HG03159 (cell line): ENCODE results near the gene FIZ1.
"Not testable (repeated sequence)": the region's sequence is repeated elsewhere in the genome, so short reads cannot be mapped to it uniquely, and the experiment has no call there.

Experiments used
- ATAC-seq: cut with Tn5 transposase; IDR thresholded peaks from one replicate; pipeline ENCODE4 v1.9.1; 2021; ENCODE audit warnings: mild to moderate bottlenecking, moderate library complexity; ENCODE audit not compliant: unreplicated experiment

FIZ1 gene

GRCh38 chr19:55598034-55598433 is 1.3 kb downstream of the FIZ1 start:
- ATAC-seq = no peak

GRCh38 chr19:55597501-55597921 is 1.8 kb downstream of the FIZ1 start:
- ATAC-seq = no peak

- no peak for ATAC-seq
Measured at GRCh38 chr19:55596304-55596703, 3.0 kb downstream of the FIZ1 start.

DNA sequence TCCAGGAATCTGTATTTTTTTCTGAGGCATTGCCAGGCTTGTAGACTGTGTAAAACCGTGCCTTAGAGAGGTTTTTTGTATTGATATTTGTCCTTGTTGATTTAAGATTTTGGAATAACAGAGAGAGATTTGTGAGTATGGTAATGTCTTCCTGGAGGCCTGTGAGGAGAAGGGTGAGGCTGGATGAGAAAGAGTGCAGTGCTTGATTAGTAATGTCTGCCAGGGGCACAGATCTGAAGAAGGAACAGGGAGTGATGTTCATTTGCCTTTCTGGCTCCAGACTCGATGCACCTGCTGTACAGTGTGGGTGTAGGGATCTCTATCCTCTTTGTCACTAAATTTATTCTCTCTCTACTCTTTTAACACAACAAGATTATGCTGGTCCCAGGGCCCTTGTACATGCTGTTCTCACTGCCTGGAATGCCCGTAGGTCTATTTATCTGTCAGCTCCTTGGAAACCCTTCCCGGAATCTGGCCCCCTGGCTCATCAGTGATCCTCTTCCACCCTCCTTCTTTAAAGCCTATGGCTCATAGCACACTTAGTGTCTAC is 4.2 kb downstream of the FIZ1 start:
- ATAC-seq = no peak

DNA sequence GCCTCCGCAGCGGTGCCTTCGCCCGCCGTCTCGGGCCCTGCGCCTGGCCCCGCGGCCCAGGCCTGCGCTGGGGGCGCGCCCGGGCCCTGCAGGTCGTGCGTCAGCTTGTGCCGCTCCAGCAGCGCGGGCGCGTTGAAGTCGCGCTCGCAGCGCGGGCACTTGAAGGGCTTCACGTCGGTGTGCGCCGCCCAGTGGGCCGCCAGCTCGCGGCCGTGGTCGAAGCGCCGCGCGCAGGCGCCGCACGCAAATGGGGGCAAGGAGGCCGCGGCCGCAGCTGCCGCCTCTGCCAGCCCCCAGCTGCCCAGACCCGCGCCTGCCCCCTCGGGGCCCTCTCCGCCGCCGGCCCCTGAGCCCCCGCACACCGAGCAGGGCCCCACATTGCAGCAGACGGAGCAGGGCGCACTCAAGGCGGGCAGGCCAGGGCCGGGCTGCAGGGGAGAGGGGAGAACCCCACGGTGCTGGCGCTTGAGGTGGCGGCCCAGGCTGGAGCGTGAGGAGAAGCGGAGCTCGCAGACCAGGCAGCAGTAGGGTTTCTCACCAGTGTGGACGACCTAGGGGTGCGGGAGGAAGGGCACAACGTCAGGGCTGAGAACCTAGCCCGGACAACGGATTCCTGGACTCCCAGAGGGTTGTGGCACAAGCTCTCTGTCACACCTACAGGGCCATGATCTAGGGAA is 6.1 kb downstream of the FIZ1 start:
- ATAC-seq = no peak

- ATAC-seq = no peak
Measured at GRCh38 chr19:55592391-55593090, 6.8 kb downstream of the FIZ1 start.

- ATAC-seq = no peak
Measured at GRCh38 chr19:55591555-55591954, 7.8 kb downstream of the FIZ1 start.

DNA sequence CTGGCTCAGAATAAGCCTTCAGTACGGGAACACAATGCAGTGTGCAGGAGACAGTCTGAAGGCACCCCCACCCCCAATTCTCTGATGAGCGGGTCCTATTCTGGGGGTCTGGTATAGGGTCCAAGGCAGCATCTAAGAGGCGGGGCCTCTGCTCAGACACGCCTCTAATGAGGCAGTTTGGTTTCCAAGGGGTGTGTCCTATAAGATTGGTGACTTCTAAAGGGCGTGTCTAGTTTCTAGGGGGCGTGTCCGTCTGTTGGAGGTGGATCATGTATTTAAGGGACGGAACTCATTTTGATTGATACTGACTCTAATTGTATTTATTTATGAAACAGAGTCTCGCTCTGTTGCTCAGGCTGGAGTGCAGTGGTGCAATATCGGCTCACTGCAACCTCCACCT is 8.7 kb downstream of the FIZ1 start:
- ATAC-seq = no peak

DNA sequence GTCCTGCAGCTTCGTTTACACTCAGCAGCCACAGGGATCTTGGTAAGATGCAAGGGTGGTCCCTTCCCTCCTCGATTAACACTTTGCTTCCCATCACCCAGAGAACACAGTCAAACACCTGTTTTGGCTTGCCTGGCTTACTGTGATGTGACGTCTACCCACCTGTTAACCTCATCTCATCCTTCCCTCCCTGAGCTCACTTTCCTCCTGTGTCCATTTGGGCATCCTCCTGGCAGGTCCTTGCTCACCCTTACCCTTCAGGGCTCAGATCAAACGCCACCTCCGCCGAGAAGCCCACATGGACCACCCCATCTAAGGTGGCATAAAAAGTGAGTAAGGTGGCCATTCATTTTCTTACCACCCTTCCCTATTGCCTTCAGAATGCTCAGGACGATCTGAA is 9.2 kb downstream of the FIZ1 start:
- no peak for ATAC-seq

DNA sequence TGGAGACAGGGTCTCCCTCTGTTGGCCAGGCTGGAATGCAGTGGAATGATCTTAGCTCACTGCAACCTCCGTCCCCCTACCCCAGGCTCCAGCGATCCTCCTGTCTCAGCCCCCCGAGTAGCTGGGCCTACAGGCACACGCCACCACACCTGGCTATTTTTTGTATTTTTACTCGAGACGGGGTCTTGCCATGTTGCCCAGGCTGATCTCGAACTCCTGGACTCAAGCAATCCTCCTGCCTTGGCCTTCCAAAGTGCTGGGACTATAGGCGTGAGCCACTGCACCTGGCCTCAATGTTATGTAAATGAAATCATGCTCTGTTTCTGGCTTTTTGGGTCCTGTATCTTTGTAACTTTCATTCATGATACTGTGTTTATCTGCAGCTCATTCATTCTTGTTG is 10.6 kb downstream of the FIZ1 start:
- no peak for ATAC-seq

GRCh38 chr19:55586976-55587668 is 12.2 kb downstream of the FIZ1 start:
- peak; percentile 86 for ATAC-seq

- no peak for ATAC-seq
Measured at GRCh38 chr19:55585658-55586339, 13.5 kb downstream of the FIZ1 start.

GRCh38 chr19:55584871-55585270 is 14.4 kb downstream of the FIZ1 start:
- ATAC-seq = no peak

DNA sequence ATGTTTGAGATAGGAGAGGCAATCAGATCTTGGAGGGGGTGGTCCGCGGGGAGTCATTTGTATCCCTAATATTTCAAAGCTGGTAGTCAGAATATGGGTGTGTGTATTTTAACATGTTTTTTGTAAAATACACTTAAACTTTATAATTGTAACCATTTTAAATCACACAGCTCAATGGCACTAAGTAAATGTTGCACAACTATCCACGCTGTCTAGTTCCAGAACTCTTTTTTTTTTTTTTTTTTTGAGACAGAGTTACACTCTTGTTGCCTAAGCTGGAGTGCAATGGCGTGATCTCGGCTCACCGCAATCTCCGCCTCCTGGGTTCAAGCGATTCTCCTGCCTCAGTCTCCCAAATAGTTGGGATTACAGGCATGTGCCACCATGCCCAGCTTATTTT is 15.4 kb downstream of the FIZ1 start:
- ATAC-seq = not testable (repeated sequence)

- not testable (repeated sequence) for ATAC-seq
Measured at GRCh38 chr19:55582284-55582683, 17.0 kb downstream of the FIZ1 start.

DNA sequence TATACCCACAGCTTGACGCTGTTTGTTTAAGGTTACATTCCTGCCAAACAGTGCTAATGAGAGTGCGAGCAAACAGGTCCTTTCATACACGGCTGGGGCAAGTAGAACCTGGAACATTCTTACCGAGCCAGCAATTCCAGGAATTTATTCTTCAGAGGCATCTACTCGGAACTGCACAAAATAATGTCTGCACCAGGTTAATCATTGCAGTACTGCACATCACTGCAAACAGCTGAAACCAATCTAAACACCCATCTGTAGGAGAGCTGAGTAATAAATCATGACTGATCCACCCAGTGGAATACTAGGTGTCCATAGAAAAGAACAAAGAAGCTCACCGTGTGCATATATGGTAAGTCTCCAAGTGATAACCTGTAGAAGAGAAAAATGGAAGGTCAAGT is 17.5 kb downstream of the FIZ1 start:
- no peak for ATAC-seq

- ATAC-seq = no peak
Measured at GRCh38 chr19:55581145-55581822, 18.0 kb downstream of the FIZ1 start.

- no peak for ATAC-seq
Measured at GRCh38 chr19:55580628-55581144, 18.6 kb downstream of the FIZ1 start, which contains the start of gene ZNF579. Gene ZNF579, minus strand, starts transcription at chr19:55580848. Its CDS starts 1,209 bp downstream, at chr19:55579639.

DNA sequence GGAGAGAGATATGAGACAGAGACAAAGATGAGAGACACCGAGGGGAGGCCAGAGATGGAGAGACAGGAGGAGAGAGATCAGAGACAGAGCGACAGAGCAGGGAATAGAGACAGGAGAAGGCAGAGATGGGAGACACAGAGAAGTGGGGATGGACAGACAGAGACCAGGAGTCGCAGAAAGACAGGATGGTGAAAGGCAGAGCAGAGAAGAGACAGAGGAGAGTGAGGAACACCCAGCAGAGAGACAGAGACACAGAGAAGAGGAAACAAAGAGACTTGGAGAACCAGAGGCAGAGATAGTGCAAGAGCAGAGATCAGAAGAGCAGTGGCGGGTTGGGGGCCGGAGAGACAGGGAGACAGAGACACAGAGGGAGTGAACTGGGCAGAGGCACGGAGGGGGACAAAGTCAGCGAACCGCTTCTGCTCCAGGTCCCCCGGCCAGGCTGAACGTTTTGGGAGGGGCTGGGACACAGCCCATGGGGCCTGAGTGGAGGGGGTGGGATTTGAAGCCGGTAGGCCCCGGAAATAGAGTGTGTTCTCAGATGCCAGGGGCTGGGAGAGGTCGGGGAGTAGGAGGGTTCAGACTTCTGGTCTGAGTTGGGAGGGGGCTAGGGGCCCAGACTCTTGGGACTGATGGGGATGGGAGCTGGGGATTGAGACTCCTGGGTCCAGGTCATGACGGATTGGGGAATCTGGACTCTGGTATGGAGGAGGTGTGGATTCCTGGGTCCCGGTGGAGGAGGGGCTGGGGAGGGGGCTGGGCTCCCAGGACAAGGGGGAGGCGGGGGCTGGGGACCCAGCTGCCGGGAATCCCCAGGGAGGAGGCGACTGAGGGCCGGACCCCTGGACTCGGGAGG is 19.3 kb downstream of the FIZ1 start:
- no peak for ATAC-seq
